ENCODE measurements around the gene CBY1.
"Not testable (repeated sequence)": the region's sequence is repeated elsewhere in the genome, so short reads cannot be mapped to it uniquely, and the experiment has no call there.

Gene CBY1

DNA sequence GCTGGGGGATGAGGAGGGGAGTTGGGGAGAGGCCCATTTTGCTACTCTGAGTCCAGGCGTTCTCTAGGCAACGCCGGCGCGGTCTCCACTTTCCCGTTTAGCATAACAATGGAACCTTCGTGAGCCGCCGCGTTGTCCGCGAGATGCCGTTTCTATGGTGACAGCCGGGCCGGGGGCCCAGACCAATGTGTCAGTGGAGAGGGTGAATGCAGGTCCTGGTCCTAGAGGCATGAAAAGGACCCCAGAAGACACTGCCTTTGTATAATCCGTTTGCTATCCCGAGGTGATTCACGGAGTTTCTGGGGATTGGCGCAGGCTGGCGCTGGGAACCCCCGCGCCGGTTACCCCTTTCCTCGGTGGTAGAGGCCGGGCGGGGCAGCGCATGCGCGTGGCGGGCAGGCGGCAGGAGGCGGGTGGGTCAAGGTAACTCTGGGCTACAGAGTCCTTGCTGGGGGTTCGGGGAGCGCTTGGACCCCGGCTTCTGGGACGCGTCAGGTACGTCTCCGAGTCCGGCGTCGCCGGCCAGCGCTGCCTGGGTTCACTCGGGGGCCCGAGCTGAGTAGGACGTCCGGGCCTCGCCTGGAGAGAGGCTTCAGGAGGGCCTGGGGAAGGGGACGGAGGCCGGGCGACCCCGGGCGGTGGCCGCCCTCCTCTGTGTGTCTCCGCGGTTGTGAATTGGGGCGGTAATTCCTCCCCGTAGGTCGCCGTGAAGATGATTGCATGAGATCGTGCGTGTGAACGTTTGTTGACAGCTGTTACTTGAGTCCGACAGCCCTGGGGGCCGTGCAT lies at the start of gene CBY1, which contains the start of gene FAM227A:
Gene CBY1, plus strand, starts transcription at position 383 of the 789 bp plus-strand sequence. CDS start 11,417 bp downstream, outside the sequence.
Gene FAM227A, minus strand, starts transcription at position 137 of the 789 bp plus-strand sequence. CDS start 6,224 bp downstream, outside the sequence.
- DNase-seq, result peak; percentile 22

GRCh38 chr22:38607680-38608079 lies 48.8 kb upstream of the CBY1 start:
- no peak for DNase-seq

DNA sequence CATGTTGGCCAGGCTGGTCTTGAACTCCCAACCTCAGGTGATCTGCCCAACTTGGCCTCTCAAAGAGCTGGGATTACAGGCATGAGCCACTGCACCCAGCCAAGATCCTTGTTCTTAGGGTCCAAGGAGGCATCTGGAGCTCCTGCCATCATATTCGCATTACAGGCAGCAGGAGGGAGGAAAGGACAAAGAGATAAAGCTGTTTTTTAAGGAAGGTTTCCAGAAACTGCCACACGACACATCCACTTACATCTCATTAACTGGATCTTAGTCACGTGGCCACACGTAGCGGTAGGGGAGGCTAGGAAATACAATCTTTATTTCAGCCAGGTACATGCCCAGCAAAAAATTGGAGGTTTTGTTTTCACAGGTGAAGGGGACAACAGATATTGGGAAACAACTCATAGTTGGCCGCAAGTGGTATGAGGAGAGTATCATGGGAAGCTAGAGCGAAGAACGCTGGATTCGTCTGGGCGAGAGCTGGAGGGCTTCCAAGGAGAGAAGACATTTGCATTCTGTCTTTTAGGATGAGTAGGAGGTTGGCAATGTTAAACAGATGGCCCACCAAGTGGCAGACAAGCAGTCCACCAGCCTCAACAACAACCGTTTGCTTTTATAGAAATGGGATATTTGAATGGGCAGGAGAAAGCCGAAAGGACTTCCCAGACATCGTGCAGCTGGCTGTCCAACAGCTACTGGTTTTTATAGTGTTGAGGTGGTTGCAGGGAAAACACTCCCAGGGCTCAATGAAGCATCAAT lies 47.3 kb upstream of the CBY1 start:
- no peak for DNase-seq

DNA sequence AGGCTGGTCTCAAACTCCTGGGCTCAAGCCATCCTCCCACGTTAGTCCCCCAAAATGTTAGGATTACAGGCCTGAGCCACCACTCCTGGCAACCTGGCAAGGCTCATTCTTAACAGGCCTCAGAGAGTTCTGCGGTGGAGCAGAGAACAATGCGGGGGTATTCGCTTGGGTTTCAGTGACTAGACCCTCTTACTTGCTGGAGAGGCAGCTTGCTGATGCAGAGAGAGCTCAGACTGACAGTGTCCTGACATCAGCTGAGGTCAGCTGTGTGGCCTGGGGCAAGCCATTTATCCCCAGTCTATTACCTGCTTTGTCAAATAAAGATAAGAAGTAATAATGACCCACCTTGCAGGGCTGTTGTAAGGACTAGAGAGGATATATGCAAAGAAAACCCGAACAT lies 46.2 kb upstream of the CBY1 start:
- no peak for DNase-seq

DNA sequence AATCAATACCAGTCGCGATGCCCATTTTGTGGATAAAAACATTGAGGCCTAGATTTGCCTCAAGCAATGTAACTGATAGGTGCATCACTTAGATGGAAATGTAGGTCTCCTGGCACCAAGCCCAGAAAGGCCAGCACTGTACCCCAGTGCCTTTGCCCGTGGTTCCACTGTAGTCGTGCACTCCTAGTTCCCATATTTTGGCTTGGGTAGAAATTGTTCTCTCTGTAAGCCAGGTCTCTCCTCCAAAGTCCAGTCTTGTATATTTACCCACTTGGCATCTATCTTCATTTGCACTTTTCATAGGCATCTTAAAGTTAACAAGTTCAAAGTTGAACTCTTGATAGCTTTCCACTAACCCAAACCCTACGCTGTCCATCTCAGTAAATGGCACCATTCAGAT lies 44.9 kb upstream of the CBY1 start:
- no peak for DNase-seq

DNA sequence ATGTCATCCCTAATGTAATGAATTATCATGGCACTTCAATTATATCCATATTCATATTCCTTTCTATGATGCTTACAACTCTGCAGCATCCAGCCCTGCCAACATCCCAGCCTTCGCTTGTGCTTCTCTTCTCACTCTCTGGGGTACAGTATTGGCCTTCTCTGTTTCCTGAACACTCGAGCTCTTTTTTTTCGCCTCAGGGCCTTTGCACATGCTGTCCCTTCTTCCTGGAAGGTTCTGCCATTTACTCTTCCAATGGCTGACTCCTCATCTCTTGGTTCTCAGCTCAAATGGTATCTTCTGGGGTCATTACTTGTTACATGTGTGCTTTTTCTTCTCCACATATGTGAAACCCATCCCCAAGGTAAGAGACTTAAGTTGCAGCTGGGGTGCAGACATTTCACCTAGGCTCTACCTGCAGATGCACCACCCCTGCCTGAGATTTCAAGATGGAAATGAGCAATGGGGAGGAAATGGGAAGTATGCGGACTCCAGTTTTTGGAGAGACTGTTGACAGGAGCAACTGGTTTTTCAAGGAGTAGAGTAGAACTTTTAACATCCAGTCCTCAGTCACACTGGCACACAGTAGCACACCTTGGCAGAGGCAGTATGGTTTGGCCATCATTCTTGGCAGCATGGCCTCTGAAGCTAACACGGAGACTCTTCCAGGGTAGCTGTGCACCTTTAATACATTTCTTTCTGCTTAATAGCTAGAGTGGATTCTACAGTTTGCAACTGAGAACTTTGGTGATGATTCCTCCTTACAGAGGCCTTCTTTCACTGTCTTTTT lies 44.0 kb upstream of the CBY1 start:
- DNase-seq, result no peak

- DNase-seq, result no peak
Observed at GRCh38 chr22:38613588-38613987, 42.9 kb upstream of the CBY1 start.

GRCh38 chr22:38614332-38615063 lies 41.9 kb upstream of the CBY1 start:
- DNase-seq, result no peak

- not testable (repeated sequence) for DNase-seq
Observed at GRCh38 chr22:38615064-38615405, 41.4 kb upstream of the CBY1 start.

- DNase-seq, result no peak
Observed at GRCh38 chr22:38618258-38618657, 38.2 kb upstream of the CBY1 start.

GRCh38 chr22:38618682-38619081 lies 37.8 kb upstream of the CBY1 start:
- no peak for DNase-seq

DNA sequence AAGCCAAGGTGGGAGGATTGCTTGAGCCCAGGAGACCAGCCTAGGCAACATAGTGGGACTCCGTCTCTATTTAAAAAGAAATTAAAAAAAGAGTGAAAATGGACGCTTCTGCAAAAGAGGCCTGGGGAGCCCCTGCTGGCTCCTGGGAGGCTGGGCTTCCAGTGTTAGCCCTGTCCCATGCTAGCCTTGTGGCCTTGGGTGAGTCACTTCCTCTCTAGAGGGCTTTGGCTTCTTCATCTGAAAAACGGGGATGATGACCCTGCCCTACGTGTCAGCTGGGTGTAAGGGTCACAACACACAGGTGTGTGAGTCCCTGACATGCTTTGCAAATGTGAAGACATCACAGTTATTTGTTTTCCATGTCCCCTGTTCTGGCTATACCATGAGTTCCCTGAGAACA lies 33.1 kb upstream of the CBY1 start:
- DNase-seq, result no peak

- no peak for DNase-seq
Observed at GRCh38 chr22:38628444-38628843, 28.0 kb upstream of the CBY1 start.

- DNase-seq, result no peak
Observed at GRCh38 chr22:38629108-38629507, 27.3 kb upstream of the CBY1 start.

DNA sequence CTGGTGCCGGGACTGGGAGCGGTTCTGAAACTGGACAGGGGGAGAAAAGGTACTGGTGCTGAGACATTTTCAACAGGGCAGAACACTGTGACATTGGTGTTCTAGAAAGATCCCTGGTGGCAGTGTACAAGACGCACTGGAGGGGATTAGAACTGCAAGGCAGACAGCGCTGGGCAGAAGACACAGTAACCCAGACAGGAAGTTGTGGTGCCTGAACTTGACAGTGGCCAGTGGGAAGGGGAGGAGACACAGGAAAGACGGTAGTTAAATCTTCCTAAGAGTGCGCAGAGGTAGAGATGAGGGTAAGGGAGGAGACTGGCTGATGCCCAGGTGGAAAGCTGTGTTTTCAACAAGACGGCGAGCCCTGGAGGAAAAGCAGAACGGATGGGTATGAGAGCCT lies 24.7 kb upstream of the CBY1 start:
- no peak for DNase-seq

DNA sequence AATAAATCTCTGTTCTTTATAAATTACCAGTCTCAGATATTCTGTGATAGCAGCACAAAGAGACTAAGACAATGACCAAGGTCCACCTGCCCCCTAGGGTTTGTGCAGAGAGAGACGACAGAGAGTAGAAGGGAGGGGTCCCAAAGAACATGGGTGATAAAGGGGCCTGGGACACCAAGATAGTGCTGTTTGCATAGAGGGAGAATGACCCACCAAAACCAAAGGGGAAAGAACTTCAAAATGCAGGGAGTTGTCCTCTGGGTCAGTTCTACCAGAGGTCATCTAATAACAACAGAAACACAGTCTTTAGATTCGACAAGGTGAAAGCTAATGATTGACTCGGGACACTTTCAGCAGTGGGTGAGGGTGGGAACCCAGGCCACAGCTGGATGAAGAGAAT lies 23.9 kb upstream of the CBY1 start:
- DNase-seq, result no peak

DNA sequence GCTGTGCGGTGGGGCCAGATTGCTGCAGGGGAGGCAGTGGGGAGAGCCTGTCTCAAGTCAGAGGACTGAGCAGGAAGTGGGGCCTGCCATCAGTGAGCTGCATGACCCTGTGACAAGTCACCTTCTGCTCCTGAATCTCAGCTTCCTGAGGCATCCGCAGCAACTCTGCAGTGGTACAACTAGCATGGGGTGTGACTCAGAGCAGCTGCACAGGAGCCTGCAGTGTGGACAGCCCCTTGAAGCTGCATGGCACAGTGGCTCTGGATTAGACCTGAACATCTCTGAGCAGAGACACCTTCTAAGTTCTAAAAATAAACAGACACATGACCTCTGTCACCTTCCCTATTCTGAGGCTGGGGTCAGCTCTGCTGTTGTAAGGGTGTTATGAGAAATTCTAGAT lies 18.2 kb upstream of the CBY1 start:
- no peak for DNase-seq

DNA sequence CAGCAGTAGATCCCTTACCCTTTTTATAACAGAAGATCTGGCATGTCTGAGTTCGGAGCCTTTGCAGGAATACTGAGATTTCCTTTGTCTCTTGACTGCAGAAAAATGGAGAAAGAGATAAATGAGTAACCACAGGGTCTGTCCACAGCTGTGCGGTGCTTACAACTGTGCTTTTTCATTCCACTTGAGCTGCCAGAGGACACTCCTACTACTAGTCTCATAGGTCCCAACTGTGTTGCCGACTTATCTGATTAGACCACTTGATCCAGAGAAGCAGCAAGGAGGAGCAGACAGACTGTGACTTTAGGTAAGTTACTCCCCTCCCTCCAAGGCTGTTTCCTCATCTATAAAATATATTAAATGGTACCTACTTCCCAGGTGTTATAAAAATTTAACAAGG lies 17.7 kb upstream of the CBY1 start:
- DNase-seq, result no peak

- no peak for DNase-seq
Observed at GRCh38 chr22:38641476-38642040, 14.9 kb upstream of the CBY1 start.

DNA sequence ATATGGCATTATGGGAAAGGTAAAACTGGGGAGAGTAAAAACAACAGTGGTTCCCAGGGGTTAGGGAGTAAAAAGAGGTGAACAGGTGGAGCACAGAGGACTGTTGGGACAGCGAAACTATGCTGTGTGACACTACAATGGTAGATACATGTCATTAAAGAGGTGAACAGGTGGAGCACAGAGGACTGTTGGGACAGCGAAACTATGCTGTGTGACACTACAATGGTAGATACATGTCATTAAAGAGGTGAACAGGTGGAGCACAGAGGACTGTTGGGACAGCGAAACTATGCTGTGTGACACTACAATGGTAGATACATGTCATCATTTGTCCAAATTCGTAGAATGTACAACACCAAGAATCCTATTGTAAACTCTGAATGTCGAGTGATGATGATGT lies 12.2 kb upstream of the CBY1 start:
- not testable (repeated sequence) for DNase-seq

GRCh38 chr22:38645430-38645829 lies 11.0 kb upstream of the CBY1 start:
- DNase-seq, result no peak

GRCh38 chr22:38649841-38650522 lies 6.5 kb upstream of the CBY1 start:
- no peak for DNase-seq

Measured in NCI-H187 treated with DMSO at 0.1 percent for 48 hours (cell line).